NCI-H1694 (cell line): ENCODE results near the gene OSBP.
A peak's percentile ranks its signal among the peaks of the same experiment; 100 is the strongest.
"Not testable (repeated sequence)": the region's sequence is repeated elsewhere in the genome, so short reads cannot be mapped to it uniquely, and the experiment has no call there.

Experiments
- DNase-seq: peaks from one replicate; lab custom pipeline; 2025; lab: John Stamatoyannopoulos, UW

OSBP gene

GRCh38 chr11:59615637-59616395 lies at the start of gene OSBP:
Gene OSBP, minus strand, starts transcription at chr11:59615774. Its CDS starts 110 bp downstream, at chr11:59615664.
- DNase-seq = peak; percentile 99

- DNase-seq = no peak
Measured at GRCh38 chr11:59660621-59661020, 45.0 kb upstream of the OSBP start.

- no peak for DNase-seq
Measured at GRCh38 chr11:59659981-59660380, 44.4 kb upstream of the OSBP start.

- no peak for DNase-seq
Measured at GRCh38 chr11:59658036-59658435, 42.5 kb upstream of the OSBP start.

- DNase-seq = no peak
Measured at GRCh38 chr11:59654893-59655292, 39.3 kb upstream of the OSBP start.

GRCh38 chr11:59647245-59647980 lies 31.8 kb upstream of the OSBP start:
- DNase-seq = no peak

GRCh38 chr11:59644528-59644927 lies 29.0 kb upstream of the OSBP start:
- DNase-seq = no peak

GRCh38 chr11:59643390-59643789 lies 27.8 kb upstream of the OSBP start:
- DNase-seq = no peak

- DNase-seq = no peak
Measured at GRCh38 chr11:59641156-59641555, 25.6 kb upstream of the OSBP start.

- no peak for DNase-seq
Measured at GRCh38 chr11:59630493-59630892, 14.9 kb upstream of the OSBP start.

- DNase-seq = no peak
Measured at GRCh38 chr11:59629996-59630395, 14.4 kb upstream of the OSBP start.

- not testable (repeated sequence) for DNase-seq
Measured at GRCh38 chr11:59626969-59627368, 11.4 kb upstream of the OSBP start.

GRCh38 chr11:59625703-59626102 lies 10.1 kb upstream of the OSBP start:
- DNase-seq = no peak

GRCh38 chr11:59617876-59618275 lies 2.3 kb upstream of the OSBP start:
- no peak for DNase-seq

- no peak for DNase-seq
Measured at GRCh38 chr11:59616396-59616982, 915 bp upstream of the OSBP start.

GRCh38 chr11:59615120-59615636 lies 396 bp downstream of the OSBP start:
- DNase-seq = no peak

- no peak for DNase-seq
Measured at GRCh38 chr11:59614277-59615119, 1.1 kb downstream of the OSBP start.

GRCh38 chr11:59611570-59612565 lies 3.7 kb downstream of the OSBP start:
- no peak for DNase-seq

- no peak for DNase-seq
Measured at GRCh38 chr11:59610289-59610688, 5.3 kb downstream of the OSBP start.

GRCh38 chr11:59607703-59608454 lies 7.7 kb downstream of the OSBP start:
- DNase-seq = no peak
